B cell (primary cell): ENCODE results near the gene RAPGEF1. TPM values are rescaled to one million over a fixed set of nuclear protein-coding genes. Genes with fewer than 3 reads are reported as not detected.

Experiments used
- ATAC-seq: fragments of 200-7000 bp; cut with Tn5 transposase; one replicate; pipeline ENCODE4 v1.10.0; 2021; ENCODE audit warnings: low read depth, mild to moderate bottlenecking, moderate number of reproducible peaks, moderate library complexity
- CTCF ChIA-PET: fragments of 350-600 bp; sonication (Branson Sonifier 250); formaldehyde crosslinking; loops from one replicate; lab custom pipeline; 2021; ENCODE audit warnings: antibody characterized with exemption, inconsistent platforms; lab: Charles Lee
- POLR2A ChIA-PET: fragments of 350-600 bp; sonication (Branson Sonifier 250); formaldehyde crosslinking; loops from one replicate; lab custom pipeline; 2021; ENCODE audit warnings: antibody characterized with exemption; lab: Charles Lee
- DNase-seq: peaks from one replicate; pipeline ENCODE4 v3.0.0; 2013
- H2AFZ ChIP-seq: 2 replicates; pipeline ENCODE4 v1.6.1; 2012; ENCODE audit warnings: mild to moderate bottlenecking, low read depth, low read length; ENCODE audit not compliant: insufficient read depth, poor library complexity, severe bottlenecking
- H3K27ac ChIP-seq, 2 donors: 1 replicate in 1 of 2; 2 replicates in 1 of 2; pipeline ENCODE4 v1.5.1; 2012 to 2013; ENCODE audit warnings: low read length in 2 of 2, mild to moderate bottlenecking in 2 of 2, moderate library complexity in 1 of 2
- H3K27me3 ChIP-seq, 4 experiments: fragments of 200-600 bp in 1 of 4; sonication (generic) in 1 of 4; replicated peaks in 1 of 4; 1 replicate in 2 of 4; 2 replicates in 2 of 4; pipeline versions ENCODE4 v1.6.1 to v1.7.0; 2013 to 2016; ENCODE audit warnings: low read length in 3 of 4, mild to moderate bottlenecking in 2 of 4, mixed read lengths in 1 of 4, moderate library complexity in 1 of 4; ENCODE audit not compliant: insufficient read depth in 4 of 4, control insufficient read depth in 3 of 4; ENCODE audit errors: control extremely low read depth in 1 of 4
- H3K36me3 ChIP-seq, 2 experiments: replicated peaks in 1 of 2; 1 replicate in 1 of 2; 2 replicates in 1 of 2; pipeline versions ENCODE4 v1.6.1 to v1.7.1; 2013; ENCODE audit warnings: low read length in 1 of 2; ENCODE audit not compliant: insufficient read depth in 2 of 2, control insufficient read depth in 1 of 2; ENCODE audit errors: control extremely low read depth in 1 of 2, extremely low read depth in 1 of 2
- H3K4me1 ChIP-seq, 2 donors: fragments of 200-600 bp in 1 of 2; sonication (generic) in 1 of 2; 1 replicate in 1 of 2; 2 replicates in 1 of 2; pipeline versions ENCODE4 v1.5.1 to v1.6.1; 2013 to 2017; ENCODE audit warnings: low read length in 2 of 2; ENCODE audit not compliant: control insufficient read depth in 2 of 2, insufficient read depth in 2 of 2
- H3K4me2 ChIP-seq: replicated peaks from 2 replicates; pipeline ENCODE3; 2012; ENCODE audit warnings: mild to moderate bottlenecking, low read depth, low read length; ENCODE audit not compliant: poor library complexity, severe bottlenecking
- H3K4me3 ChIP-seq, 5 experiments: fragments of 200-600 bp in 1 of 5; sonication (generic) in 1 of 5; 1 replicate in 3 of 5; 2 replicates in 2 of 5; pipeline versions ENCODE4 v1.5.1 to v1.7.0; 2011 to 2016; ENCODE audit warnings: low read length in 4 of 5, mild to moderate bottlenecking in 4 of 5, low read depth in 2 of 5, control low read depth in 1 of 5, moderate library complexity in 1 of 5; ENCODE audit not compliant: insufficient read depth in 1 of 5; ENCODE audit errors: control extremely low read depth in 1 of 5, extremely low read depth in 1 of 5
- H3K79me2 ChIP-seq: fragments of 200-600 bp; sonication (generic); one replicate; pipeline ENCODE4 v1.6.0; 2016; ENCODE audit warnings: low read length; ENCODE audit not compliant: control insufficient read depth, insufficient read depth
- H3K9ac ChIP-seq: fragments of 200-600 bp; sonication (generic); 2 replicates; pipeline ENCODE4 v1.6.1; 2017; ENCODE audit warnings: mild to moderate bottlenecking, low read length, moderate library complexity
- H3K9me3 ChIP-seq, 3 donors: one replicate each; pipeline versions ENCODE4 v1.6.1 to v1.7.1; 2013; ENCODE audit warnings: low read length in 2 of 3; ENCODE audit not compliant: control insufficient read depth in 2 of 3, insufficient read depth in 1 of 3; ENCODE audit errors: control extremely low read depth in 1 of 3
- H4K20me1 ChIP-seq: 2 replicates; pipeline ENCODE4 v1.6.0; 2012; ENCODE audit warnings: mild to moderate bottlenecking, low read length; ENCODE audit not compliant: insufficient read depth, control insufficient read depth, poor library complexity, severe bottlenecking
- H3K27ac Mint-ChIP-seq: one replicate; pipeline ENCODE4 v1.8.0; 2021; ENCODE audit warnings: mixed read lengths
- H3K27me3 Mint-ChIP-seq: one replicate; pipeline ENCODE4 v1.8.0; 2021; ENCODE audit warnings: mixed read lengths
- H3K4me1 Mint-ChIP-seq: one replicate; pipeline ENCODE4 v1.8.0; 2021; ENCODE audit warnings: mixed read lengths
- H3K4me3 Mint-ChIP-seq: one replicate; pipeline ENCODE4 v1.8.0; 2021; ENCODE audit warnings: mixed read lengths
- H3K9me3 Mint-ChIP-seq: one replicate; pipeline ENCODE4 v1.8.0; 2022; ENCODE audit warnings: mixed read lengths; ENCODE audit not compliant: insufficient read depth
- CTCF ChIP-seq: fragments of 200-600 bp; IDR thresholded peaks from one replicate; pipeline ENCODE4 v1.8.0; 2022; ENCODE audit warnings: antibody characterized with exemption, mild to moderate bottlenecking
- EZH2 ChIP-seq: IDR thresholded peaks from 2 replicates; pipeline ENCODE4 v1.6.1; 2012; ENCODE audit warnings: borderline replicate concordance, low read depth, mild to moderate bottlenecking, moderate library complexity, low read length; ENCODE audit not compliant: insufficient read depth, poor library complexity, severe bottlenecking
- WGBS: methylation state at CpG from one replicate; pipeline ENCODE4 v1.1.5; 2013; ENCODE audit warnings: missing lambda C conversion rate; ENCODE audit not compliant: insufficient coverage; 5-methylcytosine and 5-hydroxymethylcytosine counted together
- intact Hi-C: fragments of 100-400 bp; cut with micrococcal nuclease; formaldehyde crosslinking; loops from one replicate; pipeline ENCODE4 v1.10.0; 2022
- polyA plus RNA-seq: library from polyadenylated mRNA; depleted of rRNA; stranded (reverse); fragments of >200 nt; gene quantifications from 2 replicates; pipeline ENCODE4 v1.2.3, GENCODE V29; 2012
- total RNA-seq, 2 donors: library from RNA; stranded (reverse); fragments of 120-200 nt in 1 of 2; gene quantifications; 1 replicate in 1 of 2; 2 replicates in 1 of 2; pipeline versions ENCODE4 v1.2.3 to v1.2.4, GENCODE V29; 2013 to 2022

Gene RAPGEF1
- total and polyA plus RNA-seq, 2 donors (not counting 1 experiment from before 2014, with no cell fraction given) = 134 to 447 TPM

GRCh38 chr9:131630205-131630831, 109.6 kb downstream of the RAPGEF1 start:
- ATAC-seq (peak; percentile 34), DNase-seq (peak; percentile 83)
- no peak overlapping the region for H3K4me3 ChIP-seq
- ChIA-PET CTCF (interaction anchor here (0.7 to 5.5 kb wide), 14 partner anchors 8 to 639 kb away, joined by 3 to 88 read pairs (median 5); partner anchors contain the start of gene RAPGEF1), POLR2A (interaction anchor here (0.6 to 2.2 kb wide), 8 partner anchors 26 to 113 kb away, joined by 3 to 9 read pairs (median 4); no protein-coding TSS in a partner anchor)
- intact Hi-C loops = loop anchor here (1.0 to 5.0 kb wide), 5 partner anchors 9 to 99 kb away; no protein-coding TSS in a partner anchor
- peaks cover 6 to 69% of the 10 kb centered on the region in 2 experiments for H3K36me3 ChIP-seq
- H3K4me1 ChIP-seq = peaks cover 28 to 52% of the 10 kb centered on the region in 2 donors
- peak overlapping the region; percentile 83 to 85 for H3K27ac ChIP-seq
- peak overlapping the region; percentile 89 for H3K4me3 Mint-ChIP-seq
- peaks cover 68% of the 10 kb centered on the region for H3K4me1 Mint-ChIP-seq
- WGBS = 54% methylated on average over 12 of the region's 15 CpGs
- no peaks in the 10 kb centered on the region for H3K9me3 ChIP-seq
- peaks cover 81% of the 10 kb centered on the region for H3K79me2 ChIP-seq
- peaks cover 38% of the 10 kb centered on the region for H4K20me1 ChIP-seq
- H2AFZ ChIP-seq = no peak overlapping the region
- TF ChIP-seq CTCF (no peak), EZH2 (no peak)
- H3K27ac Mint-ChIP-seq = peak overlapping the region; percentile 94
- no peaks in the 10 kb centered on the region for H3K27me3 ChIP-seq
- no peaks in the 10 kb centered on the region for H3K9me3 Mint-ChIP-seq
- peak overlapping the region; percentile 51 for H3K4me2 ChIP-seq
- H3K9ac ChIP-seq = no peak overlapping the region
- no peaks in the 10 kb centered on the region for H3K27me3 Mint-ChIP-seq

- Histone ChIP-seq H3K27ac (peak overlapping the region; percentile 83 to 85), H2AFZ (no peak overlapping the region), H3K79me2 (peaks cover 80% of the 10 kb centered on the region), H3K4me1 (peaks cover 24 to 47% of the 10 kb centered on the region in 2 donors), H3K36me3 (peaks cover 7 to 69% of the 10 kb centered on the region in 2 experiments), H3K27me3 (no peaks in the 10 kb centered on the region), H3K9ac (no peak overlapping the region), H3K9me3 (no peaks in the 10 kb centered on the region), H4K20me1 (peaks cover 38% of the 10 kb centered on the region), H3K4me2 (peak overlapping the region; percentile 51), H3K4me3 (no peak overlapping the region)
- intact Hi-C loops = loop anchor here (1.0 to 5.0 kb wide), 6 partner anchors 9 to 128 kb away; partner anchors contain the start of gene POMT1
- ATAC-seq = no peak
- H3K27me3 Mint-ChIP-seq = no peaks in the 10 kb centered on the region
- TF ChIP-seq CTCF (no peak), EZH2 (no peak)
- no peaks in the 10 kb centered on the region for H3K9me3 Mint-ChIP-seq
- peaks cover 65% of the 10 kb centered on the region for H3K4me1 Mint-ChIP-seq
- H3K27ac Mint-ChIP-seq = peak overlapping the region; percentile 94
- WGBS = 74% methylated on average over 4 of the region's 4 CpGs
- peak overlapping the region; percentile 89 for H3K4me3 Mint-ChIP-seq
- ChIA-PET CTCF (interaction anchor here (0.7 to 5.5 kb wide), 14 partner anchors 8 to 639 kb away, joined by 3 to 88 read pairs (median 6); partner anchors contain the start of gene RAPGEF1), POLR2A (interaction anchor here (0.7 to 2.2 kb wide), 7 partner anchors 27 to 114 kb away, joined by 3 to 9 read pairs (median 4); no protein-coding TSS in a partner anchor)
- DNase-seq = no peak
Measured at GRCh38 chr9:131629825-131630204, 110.1 kb downstream of the RAPGEF1 start.
